ENCODE data around the gene MYL4.
A peak's percentile ranks its signal among the peaks of the same experiment; 100 is the strongest.

MYL4 gene

DNA sequence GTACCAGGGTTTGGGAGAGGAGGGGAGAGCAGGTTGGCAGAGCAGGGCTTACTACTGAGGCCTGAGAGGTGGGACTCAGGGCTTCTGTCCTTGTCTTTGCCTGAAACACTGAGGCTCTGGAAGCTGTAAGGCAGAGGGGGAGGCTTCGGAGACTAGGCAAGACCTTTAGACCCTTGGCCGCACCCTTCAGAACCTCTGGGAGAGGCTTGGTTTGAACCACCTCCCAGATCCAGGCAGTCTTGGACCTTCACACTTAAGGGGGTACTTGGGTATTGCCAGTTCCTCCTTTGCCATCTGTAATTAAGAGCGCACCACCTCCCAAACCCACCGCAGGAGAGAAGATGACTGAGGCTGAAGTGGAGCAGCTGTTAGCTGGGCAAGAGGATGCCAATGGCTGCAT is 12.9 kb downstream of the MYL4 start:
- DNase-seq, result no peak

DNA sequence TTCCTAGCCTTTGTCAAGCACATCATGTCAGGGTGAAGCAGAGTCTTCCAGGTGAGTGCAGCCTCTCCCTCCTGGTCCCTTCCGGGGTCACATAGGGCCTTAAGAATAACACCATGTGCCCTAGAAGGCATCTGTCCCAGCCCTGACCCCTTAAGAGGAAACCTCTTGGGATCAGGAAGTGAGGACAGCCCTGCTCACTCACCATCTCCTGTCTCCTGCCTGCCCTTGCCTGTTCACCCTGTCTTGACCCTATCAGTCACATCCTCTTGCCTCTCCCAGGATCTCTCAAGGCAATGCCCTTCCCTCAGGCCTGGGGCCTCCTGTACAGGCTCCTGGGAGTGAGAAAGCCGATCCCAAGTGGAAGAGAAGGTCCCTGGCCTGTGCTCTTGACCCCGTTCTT is 13.9 kb downstream of the MYL4 start:
- DNase-seq, result peak in 1 of 2 donors; percentile 20

DNA sequence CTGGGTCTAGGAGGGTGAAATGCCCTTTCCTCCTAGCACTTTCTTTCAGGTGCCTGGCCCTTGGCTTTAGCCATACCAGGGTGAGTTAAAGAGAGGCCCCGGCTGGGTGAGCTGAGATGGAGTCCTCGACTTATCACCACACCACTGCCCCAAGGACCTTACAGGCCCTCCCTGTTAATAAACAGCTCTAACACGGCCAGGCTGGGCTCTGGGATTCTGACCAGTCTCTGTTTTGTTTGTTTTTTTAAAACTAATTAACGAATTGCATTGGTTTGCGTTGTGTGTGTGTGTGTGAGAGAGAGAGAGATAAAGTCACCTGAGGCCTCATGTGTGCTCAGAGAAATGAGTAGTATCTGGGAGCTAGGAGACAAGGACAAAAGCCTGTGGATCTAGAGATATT is 14.3 kb downstream of the MYL4 start:
- no peak for DNase-seq

DNA sequence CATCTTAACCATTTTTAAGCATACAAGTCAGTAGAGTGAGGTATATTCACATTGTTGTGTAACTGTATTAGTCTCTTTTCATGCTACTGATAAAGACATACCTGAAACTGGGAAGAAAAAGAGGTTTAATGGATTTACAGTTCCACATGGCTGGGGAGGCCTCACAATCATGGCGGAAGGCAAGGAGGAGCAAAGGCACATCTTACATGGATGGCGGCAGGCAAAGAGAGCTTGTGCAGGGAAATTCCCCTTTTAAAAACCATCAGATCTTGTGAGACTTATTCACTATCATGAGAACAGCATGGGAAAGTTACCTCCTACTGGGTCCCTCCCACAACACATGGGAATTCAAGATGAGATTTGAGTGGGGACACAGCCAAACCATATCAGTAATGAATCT is 14.9 kb downstream of the MYL4 start:
- peak in 1 of 2 donors; percentile 12 for DNase-seq

DNA sequence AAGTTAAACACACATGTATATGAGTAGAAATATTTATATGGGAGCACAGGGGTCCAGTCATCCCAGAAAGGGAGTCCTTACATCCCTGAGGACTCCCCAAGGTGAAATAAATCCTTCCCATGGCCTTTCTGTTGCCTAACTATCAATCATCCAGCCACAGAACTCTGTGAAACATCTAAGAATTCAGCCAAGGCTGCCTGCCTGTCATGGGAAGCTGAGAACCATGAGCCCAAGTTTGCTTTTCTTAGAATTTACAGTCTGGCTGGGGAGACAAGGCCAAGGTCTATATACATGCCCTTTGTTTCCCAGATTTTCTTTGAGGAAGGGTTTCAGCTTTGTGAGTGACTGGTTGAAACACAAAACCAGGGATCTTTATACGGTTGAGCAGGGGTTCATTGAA is 15.8 kb downstream of the MYL4 start:
- DNase-seq, result peak in 1 of 2 donors; percentile 2

DNA sequence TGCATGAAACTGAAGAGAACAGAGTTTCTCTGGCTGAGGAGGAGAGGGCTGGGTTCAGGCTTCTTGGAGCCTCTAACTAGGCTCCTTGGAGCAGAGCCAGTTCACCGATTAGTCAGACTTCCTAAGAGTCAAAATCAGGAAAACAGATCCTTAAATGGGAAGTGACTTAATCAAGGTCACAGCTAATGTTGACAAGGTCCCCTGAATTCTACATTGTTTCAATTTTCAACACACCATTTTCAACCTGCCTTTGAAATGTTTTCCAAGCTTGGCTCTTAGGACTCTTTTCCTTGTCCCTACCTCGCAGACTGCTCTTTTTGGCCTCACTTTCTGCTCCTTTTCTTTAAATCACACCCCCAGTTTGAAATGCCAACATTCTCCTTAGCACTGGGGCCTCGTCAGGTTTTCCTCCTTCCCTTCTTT is 16.3 kb downstream of the MYL4 start:
- peak; percentile 55 to 75 for DNase-seq

DNA sequence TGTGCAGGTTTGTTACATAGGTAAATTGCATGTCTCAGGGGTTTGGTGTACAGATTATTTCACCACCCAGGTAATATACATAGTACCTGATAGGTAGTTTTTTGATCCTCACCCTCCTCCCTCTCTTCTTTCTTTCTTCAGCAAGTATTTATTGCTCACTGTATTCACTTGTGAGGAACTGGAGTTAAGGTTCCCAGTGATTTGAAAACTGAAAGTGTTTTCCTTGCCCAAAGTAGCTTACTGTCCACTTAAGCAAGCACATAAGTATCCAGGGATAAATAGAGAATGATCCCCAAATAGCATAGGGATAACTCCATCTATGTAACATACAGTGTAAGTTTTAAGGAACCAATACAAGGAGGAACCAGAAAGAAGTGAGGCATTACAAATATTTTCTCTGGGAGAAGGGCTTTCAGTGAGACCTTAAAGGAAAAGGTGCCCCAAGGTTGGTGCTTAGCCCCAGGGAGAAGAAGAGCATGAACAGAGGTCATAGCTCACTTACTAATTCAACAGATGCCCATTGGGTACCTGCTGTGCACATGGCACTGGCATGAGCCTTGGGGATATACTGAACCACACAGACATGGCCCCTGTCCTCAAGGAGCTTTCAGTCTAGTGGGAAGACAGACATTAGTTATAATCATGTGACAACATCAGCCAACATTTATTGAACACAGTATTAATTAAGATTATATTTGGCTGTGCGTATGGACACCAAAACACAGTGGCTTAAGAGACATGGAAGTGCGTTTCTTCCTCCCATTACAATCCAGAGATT is 17.0 kb downstream of the MYL4 start:
- DNase-seq, result peak in 1 of 2 donors; percentile 6

DNA sequence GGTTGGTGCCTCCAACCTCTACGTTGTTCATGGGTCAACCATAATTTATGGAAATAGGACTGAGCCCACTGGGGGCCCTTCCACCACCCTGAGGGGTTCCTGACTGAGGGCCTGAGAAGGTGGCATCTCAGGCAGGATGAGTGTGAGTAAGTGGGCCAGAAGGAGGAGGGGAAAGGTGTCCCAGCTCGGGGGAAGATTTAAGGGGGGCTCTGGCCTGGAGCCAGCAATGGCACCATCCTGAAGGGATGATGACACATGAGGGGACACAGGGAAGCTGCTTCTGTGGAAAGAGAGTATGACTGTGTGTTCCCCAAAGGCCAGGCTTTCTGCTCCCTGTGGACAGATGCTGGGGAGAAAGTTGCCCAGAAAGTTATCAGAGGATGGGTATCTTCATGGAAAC is 18.7 kb downstream of the MYL4 start:
- no peak for DNase-seq

DNA sequence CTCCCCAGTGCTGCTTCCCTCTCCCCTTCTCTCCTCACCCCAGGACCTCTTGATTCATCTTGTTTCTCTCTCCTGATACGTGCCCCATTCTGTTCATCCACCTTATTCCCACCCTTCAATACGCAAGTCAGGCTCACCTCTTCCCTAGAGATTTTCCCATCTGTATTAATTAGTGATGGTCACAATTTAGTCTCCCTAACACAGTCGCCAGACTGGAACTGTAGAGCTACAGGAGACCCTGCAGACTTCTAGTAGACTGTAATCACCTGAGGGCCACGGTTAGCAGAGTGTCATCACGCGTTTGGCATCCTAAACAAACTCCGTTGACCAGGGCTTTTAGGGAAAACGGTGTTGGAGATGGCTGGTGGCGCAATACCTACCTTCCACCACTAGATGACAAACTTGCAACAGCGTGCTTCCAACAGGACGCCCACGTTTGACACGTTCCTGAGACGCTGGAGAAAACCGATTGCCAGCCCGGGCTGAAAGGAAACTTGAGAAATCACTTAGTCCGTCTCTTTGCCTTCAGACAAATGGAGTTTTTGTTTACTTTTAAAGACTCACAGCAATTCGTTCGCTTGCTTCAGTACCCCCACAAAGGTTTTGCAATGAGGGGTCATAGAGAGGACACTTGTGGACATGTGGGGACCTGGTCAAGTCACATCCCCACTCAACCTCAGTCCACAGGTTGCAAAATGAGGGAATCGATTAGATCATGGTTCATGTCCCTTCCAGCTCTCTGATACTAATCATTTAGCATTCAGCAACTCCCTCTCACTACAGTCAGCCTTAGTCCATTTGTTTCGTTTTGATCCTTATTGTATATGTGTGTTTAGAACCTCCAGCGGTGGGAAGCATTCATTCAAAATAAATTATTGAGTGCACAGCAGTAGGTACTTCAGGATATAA is 20.6 kb downstream of the MYL4 start:
- peak; percentile 89 to 94 for DNase-seq

DNA sequence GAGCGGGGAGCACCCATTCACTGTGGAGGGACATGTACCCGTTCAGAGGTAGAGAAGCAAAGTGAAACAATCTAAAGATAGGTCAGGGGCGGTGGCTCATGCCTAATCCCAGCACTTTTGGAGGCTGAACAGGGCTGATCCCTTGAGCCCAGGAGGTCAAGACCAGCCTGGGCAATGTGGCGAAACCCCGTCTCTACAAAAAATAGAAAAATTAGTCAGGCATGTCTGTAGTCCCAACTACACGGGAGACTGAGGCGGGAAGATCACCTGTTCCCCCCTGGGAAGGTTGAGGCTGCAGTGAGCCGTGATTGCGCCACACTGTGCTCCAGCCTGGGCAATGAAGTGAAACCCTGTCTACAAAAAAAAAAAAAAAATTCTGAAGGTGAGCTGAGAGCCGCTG is 21.7 kb downstream of the MYL4 start:
- no peak for DNase-seq

DNA sequence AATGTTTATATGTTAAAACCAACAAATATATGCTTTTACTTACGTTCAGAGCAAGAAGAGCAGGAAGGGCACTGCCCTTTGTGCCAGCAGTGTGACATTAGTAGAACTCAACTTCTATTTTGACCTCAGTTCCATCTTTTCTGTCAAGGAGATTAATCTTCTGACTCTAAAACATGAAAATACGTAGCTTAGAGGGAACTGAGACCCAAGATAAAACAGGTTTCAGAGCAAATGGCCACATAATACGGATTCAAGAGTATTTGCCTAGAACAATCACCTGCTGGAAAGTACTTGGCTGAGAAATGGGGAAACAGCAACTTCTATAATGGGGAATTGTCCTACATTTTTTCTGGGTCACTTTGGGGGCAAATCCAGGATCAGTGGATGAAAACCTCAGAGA is 22.2 kb downstream of the MYL4 start:
- DNase-seq, result no peak

DNA sequence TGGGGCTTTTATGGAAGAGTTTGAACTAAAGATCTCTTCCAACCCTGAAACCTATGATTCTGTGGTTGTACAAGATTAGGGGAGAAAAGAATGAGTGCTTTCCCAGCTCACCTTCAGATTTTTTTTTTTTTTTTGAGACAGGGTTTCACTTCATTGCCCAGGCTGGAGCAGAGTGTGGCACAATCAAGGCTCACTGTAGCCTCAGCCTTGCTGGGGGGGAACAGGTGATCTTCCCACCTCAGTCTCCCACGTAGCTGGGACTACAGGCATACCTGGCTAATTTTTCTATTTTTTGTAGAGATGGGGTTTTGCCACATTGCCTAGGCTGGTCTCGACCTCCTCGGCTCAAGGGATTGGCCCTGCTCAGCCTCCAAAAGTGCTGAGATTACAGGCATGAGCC is 22.7 kb downstream of the MYL4 start:
- DNase-seq, result no peak

DNA sequence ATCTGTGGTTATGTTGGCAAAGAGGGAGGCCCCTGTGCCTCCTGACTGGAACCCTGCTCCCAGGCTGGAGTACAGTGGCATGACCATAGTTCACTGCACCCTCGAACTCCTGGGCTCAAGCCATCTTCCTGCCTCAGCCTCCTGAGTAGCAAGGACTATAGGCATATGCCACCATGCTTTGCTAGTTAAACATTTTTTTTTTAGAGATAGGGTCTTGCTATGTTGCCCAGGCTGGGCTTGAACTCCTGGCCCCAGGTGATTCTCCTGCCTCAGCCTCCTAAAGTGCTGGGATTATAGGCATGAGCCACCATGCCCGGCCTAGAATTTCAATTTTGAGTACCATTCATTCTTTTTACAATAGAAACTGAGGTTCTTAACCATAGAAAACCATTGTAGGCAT is 23.3 kb downstream of the MYL4 start:
- no peak for DNase-seq

DNA sequence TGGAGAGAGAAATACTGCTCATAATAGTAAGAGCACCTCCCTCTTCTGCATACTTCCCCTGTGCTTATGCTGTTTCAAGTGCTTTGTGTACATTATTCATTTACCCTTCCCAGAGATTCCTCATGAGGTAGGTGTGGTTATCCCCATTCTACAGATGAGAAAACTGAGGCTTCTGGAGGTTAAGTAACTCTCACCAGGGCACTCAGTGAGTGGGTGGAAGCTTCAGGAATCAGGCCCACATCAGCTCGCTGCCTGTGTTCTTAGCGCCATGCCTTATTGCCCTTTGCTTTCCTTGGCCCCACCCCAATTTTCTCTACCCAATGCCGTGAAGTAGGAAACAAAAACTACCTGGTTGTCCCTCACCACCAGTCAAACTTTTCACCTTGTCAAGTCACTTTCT is 26.4 kb downstream of the MYL4 start:
- no peak for DNase-seq

DNA sequence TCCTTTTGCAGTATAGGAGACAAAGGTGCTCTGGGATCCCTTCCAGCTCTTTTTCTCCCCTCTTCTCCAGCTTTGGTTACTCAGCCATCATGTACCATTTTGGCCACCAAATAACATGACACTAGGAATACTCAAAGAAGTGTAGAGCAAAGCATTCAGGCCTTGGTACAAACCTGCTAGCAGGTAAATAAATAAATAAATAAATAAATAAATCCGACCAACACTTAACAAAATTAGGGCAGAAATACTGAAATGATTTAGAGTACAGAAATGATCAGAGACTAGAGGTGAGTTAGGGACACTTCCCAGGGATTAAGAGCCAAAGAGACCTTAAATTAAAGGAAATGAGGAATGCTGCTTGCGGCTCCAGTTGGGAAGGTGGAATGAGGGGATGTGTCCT is 26.8 kb downstream of the MYL4 start:
- no peak for DNase-seq

DNA sequence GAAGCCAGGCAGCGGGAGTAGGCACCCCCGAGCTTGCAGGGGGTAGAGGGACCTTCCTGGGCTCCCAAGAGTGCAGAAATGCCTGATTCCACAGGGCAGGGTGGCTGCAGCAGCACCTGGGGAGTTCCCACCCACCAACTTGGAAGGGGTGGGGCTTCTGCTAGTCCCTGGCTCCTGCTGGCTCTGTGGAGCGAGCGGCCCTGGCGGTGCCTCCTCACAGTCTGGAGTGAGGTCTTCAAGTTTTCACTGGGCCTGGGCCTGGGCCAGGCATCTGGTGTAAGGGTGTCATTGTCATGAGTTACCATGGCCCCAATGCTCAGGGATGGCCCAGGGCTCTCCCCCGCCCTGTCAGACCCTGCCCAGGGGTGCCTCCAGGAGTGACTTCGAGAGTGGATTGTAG is 28.7 kb downstream of the MYL4 start:
- DNase-seq, result no peak

DNA sequence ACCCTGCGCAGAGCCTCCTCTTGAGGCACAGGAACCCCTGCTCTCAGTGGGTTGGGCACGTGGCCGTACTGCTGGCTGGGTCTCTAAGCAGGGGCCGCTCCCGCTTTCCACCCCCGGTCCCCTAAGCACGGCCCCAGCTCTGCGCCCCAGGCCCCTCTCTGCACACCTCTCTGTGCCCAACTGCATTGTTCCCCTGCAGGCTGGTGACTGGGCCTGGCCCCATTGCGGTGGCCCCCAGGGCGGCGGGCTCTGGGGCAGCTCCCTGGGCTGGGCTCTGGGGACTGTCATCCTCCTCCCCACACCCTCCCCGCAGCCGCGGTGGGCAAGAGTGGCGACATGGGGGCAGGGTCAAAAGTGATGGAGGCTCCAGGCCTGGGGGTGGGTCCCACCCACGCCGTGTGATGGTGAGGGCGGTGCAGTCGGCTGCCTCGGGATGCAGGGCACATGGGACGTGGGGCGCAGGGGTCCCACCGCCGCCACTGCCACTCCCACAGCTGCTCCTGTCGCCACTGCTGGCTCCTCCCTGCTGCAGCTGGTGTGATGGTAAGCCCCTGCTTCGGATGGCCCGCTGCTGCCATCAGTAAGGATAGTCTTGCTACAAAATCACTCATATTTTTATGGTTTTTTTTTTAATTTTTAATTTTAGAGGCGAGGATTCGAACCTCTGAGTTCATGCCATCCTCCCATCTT is 29.3 kb downstream of the MYL4 start:
- DNase-seq, result no peak

DNA sequence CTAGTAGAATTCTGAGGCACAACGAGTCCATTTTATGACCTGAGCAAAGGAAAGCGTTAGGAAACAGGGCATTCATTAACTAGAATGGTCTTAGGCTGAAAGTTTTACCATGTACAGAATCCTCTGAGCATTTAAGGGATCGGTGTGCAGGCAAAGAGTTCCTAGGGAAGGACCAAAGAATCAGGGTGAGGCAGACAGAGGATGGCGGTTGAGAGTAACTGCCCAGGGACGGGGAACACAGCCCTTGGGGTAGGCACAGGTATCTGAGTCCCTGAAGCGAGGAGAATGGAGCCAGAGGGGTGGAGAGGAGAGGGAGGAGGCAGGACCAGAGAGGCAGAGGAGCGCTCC is 30.4 kb downstream of the MYL4 start:
- no peak for DNase-seq

DNA sequence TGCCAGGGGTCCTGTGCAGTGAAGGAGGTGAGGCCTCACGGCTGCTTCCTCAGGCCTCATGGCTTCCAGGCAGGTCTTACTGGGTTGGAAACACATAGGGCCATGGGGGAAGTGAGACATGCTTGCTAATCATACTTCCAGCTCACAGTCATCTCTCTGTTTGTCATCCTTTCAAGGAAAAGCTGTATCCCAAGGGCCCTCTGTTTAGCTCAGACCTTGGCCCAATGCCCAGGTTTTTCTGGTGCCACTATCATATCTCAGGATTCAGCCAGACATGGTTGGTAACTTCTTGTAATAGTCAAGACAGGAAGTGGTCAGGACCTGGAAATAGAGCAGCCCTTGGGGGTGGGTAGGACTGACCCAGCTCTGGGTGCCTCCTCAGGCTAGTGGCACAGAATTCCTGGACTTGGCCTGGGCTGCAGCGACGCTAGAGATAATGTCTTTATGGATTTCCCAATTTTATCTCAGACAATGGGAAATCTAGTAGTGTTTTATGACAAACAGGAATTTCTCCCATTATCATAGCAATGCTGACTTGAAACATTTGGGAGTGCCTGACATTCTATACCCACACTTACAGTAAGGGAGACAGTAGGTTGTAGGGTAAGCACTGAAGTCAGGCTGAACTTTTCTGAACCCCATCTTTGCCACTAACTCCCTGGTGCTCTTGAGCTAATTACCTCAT is 31.0 kb downstream of the MYL4 start:
- DNase-seq, result peak; percentile 71 to 77

DNA sequence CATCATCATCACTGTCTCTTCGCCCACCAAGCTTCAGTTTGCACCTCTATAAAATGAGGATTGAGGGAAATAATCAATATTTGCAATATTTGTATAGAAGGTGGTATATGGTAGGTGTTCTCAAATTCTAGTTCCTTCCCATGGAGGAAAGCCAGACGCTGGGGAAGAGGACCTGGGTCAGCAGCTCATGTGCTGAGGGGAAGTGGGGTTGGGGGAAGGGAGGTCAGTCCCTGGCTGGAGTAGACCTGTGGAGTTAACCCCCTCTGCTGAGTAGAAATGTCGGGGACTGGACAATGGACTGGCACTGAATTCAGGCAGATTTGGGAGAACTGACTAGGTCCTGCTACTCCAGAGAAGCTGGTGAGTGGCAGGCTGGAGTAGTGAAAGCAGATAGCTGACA is 31.7 kb downstream of the MYL4 start:
- DNase-seq, result peak in 1 of 2 donors; percentile 24

DNA sequence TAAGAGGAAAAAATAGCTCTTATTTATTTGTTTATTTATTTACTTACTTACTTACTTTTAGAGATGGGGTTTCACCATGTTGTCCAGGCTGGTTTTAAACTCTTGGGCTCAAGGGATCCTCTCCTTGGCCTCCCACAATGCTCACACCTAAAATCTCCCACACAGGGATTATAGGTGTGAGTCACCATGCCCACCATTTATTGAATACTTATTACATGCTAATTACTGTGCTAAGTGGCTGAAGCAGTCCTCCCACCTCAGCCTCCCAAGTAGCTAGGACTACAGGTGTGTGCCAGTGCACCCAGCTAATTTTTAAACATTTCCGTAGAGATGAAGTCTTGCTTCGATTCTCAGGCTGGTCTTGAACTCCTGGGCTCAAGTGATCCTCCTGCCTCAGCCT is 33.5 kb downstream of the MYL4 start:
- DNase-seq, result no peak

DNA sequence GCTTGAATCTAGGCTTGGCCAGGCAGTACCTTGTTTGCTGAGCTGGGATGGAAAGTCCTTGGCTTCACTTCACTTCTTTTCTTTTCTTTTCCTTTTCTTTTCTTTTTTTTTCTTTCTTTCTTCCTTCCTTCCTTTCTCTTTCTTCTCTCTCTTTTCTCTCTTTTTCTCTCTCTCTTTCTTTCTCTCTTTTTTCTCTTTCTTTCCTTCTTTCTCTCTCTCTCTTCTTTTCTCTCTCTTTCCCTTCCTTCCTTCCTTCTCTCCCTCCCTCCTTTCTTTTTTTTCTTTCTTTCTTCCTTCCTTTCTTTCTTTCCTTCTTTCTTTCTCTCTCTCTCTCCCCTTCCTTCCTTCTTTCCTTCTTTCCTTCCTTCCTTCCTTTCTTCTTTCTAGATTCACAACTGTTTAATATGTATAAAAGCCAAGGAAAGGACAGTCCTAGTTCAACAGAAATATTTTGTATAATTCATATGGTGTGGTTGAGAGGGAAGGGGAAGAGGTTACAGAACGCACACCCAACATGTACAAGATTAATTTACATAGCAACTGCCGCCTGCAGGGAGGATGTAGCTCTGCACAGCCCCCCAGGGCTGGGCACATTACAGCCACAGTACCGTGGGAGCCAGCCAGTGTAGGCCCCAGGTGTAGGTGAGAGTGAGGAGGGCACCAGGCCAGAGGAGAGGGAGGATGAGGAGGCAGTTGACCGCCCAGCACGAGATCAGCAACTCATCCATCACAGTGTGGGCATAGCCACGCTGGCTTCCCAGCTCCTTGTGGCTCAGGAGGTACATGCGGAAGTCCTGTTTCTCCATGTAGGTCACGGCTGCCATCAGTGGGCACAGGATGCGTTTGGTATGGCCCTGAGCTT is 34.8 kb downstream of the MYL4 start:
- no peak for DNase-seq

Measured in inflammatory macrophage (primary cell).